ENCODE data around the gene STAT1.

DNA sequence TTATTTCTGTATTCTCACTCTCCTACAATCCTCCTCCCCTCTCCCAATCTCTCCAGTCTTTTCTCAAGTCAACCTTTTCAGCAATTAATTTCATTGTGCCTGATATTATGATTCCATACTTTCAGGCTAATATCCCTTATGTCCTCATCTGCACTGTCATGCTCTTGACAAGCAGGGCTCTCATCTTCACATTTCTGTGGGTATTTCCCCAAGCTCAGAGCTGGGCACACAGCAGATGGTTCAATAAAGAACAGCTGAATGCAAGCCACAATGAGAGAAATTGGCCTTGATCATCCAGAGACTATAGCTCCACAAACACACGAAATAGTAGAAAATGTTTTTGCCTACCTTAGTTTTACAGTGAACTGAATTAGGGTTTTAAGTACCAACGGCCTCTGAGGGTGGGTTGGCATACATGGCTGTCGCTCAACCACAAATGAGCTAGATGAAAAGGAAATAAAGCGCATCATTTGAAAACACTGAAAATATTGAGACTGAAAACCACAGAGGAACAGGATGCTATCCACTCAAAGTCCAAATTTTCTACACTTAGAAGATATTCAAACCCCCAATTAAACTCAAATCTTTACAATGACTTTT, 47.5 kb upstream of the STAT1 start:
- TF ChIP-seq ATF6 (CRISPR knock-in tag; IDR thresholded peaks at IDR 0.05) (no peak), EP300 (IDR thresholded peaks at IDR 0.05; ENCODE audit: low read length) (no peak), EZH2 (IDR thresholded peaks at IDR 0.05; ENCODE audit: borderline replicate concordance, low read depth, low read length) (no peak), EWSR1 (IDR thresholded peaks at IDR 0.05; ENCODE audit: borderline replicate concordance, low read depth, partially characterized antibody) (no peak), TGIF2 (CRISPR knock-in tag; IDR thresholded peaks at IDR 0.05) (no peak), NR2C2 (CRISPR knock-in tag; IDR thresholded peaks at IDR 0.05) (no peak), NR2C2 (tag; IDR thresholded peaks at IDR 0.05) (no peak), RCOR1 (IDR thresholded peaks at IDR 0.05; ENCODE audit: borderline replicate concordance in 1 of 2, low read depth in 2 of 2, low read length in 2 of 2) (no peak), ZFX (CRISPR knock-in tag; IDR thresholded peaks at IDR 0.05) (no peak), BRCA1 (IDR thresholded peaks at IDR 0.05) (no peak), BRCA1 (CRISPR knock-in tag; IDR thresholded peaks at IDR 0.05) (no peak), POLR2AphosphoS5 (IDR thresholded peaks at IDR 0.05; ENCODE audit: control insufficient read depth, insufficient read depth, low read depth, low read length) (no peak), XRCC4 (IDR thresholded peaks at IDR 0.05; ENCODE audit: extremely low read depth, insufficient read depth, insufficient read length) (no peak)
- TF ChIP-seq, protein P1, sequence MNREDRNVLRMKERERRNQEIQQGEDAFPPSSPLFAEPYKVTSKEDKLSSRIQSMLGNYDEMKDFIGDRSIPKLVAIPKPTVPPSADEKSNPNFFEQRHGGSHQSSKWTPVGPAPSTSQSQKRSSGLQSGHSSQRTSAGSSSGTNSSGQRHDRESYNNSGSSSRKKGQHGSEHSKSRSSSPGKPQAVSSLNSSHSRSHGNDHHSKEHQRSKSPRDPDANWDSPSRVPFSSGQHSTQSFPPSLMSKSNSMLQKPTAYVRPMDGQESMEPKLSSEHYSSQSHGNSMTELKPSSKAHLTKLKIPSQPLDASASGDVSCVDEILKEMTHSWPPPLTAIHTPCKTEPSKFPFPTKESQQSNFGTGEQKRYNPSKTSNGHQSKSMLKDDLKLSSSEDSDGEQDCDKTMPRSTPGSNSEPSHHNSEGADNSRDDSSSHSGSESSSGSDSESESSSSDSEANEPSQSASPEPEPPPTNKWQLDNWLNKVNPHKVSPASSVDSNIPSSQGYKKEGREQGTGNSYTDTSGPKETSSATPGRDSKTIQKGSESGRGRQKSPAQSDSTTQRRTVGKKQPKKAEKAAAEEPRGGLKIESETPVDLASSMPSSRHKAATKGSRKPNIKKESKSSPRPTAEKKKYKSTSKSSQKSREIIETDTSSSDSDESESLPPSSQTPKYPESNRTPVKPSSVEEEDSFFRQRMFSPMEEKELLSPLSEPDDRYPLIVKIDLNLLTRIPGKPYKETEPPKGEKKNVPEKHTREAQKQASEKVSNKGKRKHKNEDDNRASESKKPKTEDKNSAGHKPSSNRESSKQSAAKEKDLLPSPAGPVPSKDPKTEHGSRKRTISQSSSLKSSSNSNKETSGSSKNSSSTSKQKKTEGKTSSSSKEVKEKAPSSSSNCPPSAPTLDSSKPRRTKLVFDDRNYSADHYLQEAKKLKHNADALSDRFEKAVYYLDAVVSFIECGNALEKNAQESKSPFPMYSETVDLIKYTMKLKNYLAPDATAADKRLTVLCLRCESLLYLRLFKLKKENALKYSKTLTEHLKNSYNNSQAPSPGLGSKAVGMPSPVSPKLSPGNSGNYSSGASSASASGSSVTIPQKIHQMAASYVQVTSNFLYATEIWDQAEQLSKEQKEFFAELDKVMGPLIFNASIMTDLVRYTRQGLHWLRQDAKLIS (CRISPR knock-in tag; IDR thresholded peaks at IDR 0.05), result no peak

All from K562 (cell line).